Uterus (tissue), 2 donors: ENCODE measurements around the gene IL16.
"Not testable (repeated sequence)": the region's sequence is repeated elsewhere in the genome, so short reads cannot be mapped to it uniquely, and the experiment has no call there.

Experiments used
- POLR2A ChIP-seq, 2 donors: fragments of 450-650 bp; IDR thresholded peaks; one replicate each; pipeline ENCODE4 v1.6.1; 2016; ENCODE audit warnings: antibody characterized with exemption in 2 of 2, mild to moderate bottlenecking in 1 of 2, moderate library complexity in 1 of 2
- TF ChIP-seq, protein P1 (sequence below), 4 experiments: fragments of 200-600 bp in 2 of 4; fragments of 450-650 bp in 2 of 4; sonication (generic) in 2 of 4; IDR thresholded peaks; one replicate each; pipeline ENCODE4 v1.5.1; 2016 to 2019; ENCODE audit warnings: antibody characterized with exemption in 4 of 4, mild to moderate bottlenecking in 2 of 4, moderate library complexity in 1 of 4

DNA sequence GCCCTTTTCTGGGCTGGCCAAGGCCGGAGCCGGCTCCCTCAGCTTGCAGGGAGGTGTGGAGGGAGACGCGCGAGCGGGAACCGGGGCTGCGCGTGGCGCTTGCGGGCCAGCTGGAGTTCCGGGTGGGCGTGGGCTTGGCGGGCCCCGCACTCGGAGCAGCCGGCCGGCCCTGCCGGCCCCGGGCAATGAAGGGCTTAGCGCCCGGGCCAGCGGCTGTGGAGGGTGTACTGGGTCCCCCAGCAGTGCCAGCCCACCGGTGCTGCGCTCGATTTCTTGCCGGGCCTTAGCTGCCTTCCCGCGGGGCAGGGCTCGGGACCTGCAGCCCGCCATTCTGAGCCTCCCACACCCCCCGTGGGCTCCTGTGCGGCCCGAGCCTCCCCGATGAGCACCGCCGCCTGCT lies 38.1 kb upstream of the IL16 start:
- TF ChIP-seq, protein P1, sequence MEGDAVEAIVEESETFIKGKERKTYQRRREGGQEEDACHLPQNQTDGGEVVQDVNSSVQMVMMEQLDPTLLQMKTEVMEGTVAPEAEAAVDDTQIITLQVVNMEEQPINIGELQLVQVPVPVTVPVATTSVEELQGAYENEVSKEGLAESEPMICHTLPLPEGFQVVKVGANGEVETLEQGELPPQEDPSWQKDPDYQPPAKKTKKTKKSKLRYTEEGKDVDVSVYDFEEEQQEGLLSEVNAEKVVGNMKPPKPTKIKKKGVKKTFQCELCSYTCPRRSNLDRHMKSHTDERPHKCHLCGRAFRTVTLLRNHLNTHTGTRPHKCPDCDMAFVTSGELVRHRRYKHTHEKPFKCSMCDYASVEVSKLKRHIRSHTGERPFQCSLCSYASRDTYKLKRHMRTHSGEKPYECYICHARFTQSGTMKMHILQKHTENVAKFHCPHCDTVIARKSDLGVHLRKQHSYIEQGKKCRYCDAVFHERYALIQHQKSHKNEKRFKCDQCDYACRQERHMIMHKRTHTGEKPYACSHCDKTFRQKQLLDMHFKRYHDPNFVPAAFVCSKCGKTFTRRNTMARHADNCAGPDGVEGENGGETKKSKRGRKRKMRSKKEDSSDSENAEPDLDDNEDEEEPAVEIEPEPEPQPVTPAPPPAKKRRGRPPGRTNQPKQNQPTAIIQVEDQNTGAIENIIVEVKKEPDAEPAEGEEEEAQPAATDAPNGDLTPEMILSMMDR (IDR thresholded peaks at IDR 0.05), result not testable (repeated sequence)
- not testable (repeated sequence) for TF ChIP-seq POLR2A (IDR thresholded peaks at IDR 0.05)
